IPS-18c (cell line): ENCODE measurements around the gene DOCK10.

Experiments used
- H3K4me3 ChIP-seq: 2 replicates; pipeline ENCODE4 v1.7.0; 2013; ENCODE audit warnings: low read depth, mild to moderate bottlenecking, low read length, moderate library complexity; ENCODE audit not compliant: insufficient read depth
- H3K9me3 ChIP-seq: one replicate; pipeline ENCODE4 v1.6.1; 2013; ENCODE audit warnings: mild to moderate bottlenecking, low read length, moderate library complexity; ENCODE audit not compliant: control insufficient read depth, insufficient read depth

DOCK10 gene

DNA sequence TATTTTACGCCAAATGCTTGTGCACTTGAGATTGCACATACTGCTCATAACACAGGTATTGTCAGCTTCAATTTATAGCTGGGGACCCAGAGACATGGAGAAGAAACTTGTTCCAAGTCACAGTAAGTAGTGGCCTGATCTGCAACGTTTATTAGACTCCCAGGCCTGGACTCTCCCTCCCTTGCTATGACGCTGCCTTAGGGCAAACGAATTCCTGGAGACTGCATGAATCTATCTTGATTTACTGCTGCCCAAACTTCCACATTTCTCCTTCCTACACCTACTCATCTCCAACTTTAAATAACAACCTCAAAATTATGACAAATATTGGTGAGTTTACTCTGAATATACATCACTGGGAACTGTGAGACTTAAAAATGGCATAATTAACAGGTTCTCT is 181.0 kb downstream of the DOCK10 start:
- Histone ChIP-seq H3K9me3 (no peaks in the 10 kb centered on the region), H3K4me3 (no peak overlapping the region)

- Histone ChIP-seq H3K9me3 (no peaks in the 10 kb centered on the region), H3K4me3 (no peak overlapping the region)
These were observed 181.5 kb downstream of the DOCK10 start for GRCh38 chr2:224860786-224861185.

- no peak overlapping the region for H3K4me3 ChIP-seq
- H3K9me3 ChIP-seq = no peaks in the 10 kb centered on the region
These were observed 190.5 kb downstream of the DOCK10 start for GRCh38 chr2:224851811-224852210.

DNA sequence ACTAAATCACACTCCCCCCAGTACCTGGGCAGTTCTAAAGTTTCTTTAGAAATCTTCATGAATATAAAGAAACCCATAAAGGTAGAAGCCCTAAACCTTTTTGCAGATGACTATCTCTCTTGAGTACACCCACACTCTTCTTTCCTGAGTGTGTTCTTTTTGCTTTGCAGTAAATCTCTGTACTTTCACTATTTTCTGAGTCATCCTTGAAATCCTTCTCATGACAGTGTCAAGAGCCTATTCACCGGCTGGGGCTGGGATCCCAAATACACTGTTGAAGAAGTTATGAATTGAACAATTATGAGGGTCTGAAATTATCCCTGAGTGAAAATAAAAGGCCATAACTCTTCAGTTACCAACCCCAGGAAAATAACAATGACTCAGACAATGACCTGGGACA is 192.2 kb downstream of the DOCK10 start:
- Histone ChIP-seq H3K4me3 (no peak overlapping the region), H3K9me3 (no peaks in the 10 kb centered on the region)

DNA sequence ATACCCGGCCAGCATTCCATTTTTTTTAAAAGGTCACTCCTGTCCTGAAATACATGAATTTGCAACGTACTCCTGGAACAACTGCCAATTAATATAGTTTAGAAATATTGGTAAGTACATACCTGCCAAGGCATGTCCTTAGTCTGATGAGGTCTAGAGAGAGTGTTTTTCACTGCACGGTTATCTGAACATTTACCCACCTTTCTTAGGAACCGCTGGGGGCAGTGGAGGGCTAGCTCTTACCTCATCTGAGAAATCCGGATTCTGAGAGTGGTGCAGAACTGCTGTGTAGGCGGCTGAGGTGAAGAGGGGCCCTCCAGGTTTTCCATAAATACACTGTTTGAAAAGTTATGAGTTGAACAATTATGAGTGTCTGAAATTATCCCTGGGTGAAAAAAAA is 193.0 kb downstream of the DOCK10 start:
- H3K4me3 ChIP-seq = no peak overlapping the region
- no peaks in the 10 kb centered on the region for H3K9me3 ChIP-seq

DNA sequence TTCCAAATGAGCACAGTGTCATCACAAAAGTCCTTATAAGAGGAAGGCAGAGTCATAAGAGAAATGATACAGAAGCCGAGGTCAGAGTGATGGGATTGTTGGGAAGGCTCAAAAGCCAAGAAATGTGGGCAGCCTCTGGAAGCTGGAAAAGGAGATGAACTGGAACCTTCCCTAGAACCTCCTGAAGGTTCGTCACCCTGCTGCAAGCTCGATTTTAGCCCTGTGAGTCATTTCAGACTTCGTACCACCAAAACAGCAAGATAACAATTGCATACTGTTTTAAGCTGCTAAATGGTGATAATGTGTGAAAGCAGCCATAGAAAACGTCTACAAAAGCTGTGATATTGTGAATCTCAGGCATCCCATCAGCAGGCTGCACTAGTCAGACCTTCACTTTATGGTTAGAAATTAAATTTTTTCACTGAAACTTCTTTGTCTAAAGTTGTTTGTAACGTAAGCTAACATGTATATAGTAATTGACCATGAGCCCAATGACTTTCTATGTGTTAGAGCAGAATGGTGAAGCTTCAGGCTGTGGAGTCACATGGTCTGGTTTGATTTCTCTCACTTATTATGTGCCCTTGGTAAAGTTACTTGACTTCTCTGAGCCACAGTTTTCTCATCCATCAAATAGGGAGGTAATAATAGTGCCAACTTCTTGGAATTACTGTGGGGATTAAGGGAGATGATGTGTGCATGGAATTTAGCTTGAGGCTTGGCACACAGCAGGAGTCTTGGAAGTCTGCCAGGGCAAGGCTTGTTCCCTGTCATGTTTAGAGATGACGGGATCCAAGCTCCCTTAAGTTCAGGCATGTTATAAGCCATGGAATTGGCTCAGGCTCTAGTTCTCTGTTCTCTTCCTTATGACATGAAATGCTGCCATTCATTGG is 194.1 kb downstream of the DOCK10 start:
- H3K4me3 ChIP-seq = no peak overlapping the region
- H3K9me3 ChIP-seq = no peaks in the 10 kb centered on the region

- H3K4me3 ChIP-seq = no peak overlapping the region
- no peaks in the 10 kb centered on the region for H3K9me3 ChIP-seq
These were observed 194.9 kb downstream of the DOCK10 start for GRCh38 chr2:224847381-224847780.

DNA sequence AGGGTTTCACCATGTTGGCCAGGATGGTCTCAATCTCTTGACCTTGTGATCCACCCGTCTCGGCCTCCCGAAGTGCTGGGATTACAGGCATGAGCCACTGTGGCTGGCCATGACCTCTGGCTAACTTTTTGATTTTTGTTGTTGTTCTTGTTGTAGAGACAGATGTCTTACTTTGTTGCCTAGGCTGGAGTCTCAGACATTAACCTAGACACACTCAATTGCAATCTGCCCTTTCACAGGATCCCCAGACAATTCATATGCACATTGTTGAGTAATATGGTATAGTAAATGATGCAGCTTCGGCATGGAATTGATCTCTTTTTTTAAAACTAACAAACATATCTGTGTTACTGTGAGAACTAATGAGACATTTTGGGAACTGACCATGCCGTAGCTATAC is 195.6 kb downstream of the DOCK10 start:
- H3K4me3 ChIP-seq = no peak overlapping the region
- no peaks in the 10 kb centered on the region for H3K9me3 ChIP-seq

DNA sequence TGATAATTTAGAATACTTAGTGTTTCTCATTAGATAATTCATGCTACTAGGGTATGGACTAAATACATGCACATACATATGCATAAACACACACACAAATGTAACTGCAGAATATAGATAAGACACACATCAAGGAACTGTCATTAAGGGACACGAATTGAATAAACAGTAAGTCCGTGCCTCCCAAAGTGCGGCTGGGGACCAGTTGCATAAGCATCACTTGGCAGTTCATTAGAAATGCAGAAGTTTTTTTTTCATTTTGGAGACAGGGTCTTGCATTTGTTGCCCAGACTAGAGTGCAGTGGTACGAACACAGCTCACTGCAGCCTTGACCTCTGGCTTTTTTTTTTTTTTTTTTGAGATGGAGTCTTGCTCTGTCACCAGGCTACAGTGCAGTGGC is 196.1 kb downstream of the DOCK10 start:
- H3K9me3 ChIP-seq = no peaks in the 10 kb centered on the region
- H3K4me3 ChIP-seq = no peak overlapping the region

GRCh38 chr2:224843141-224843540 is 199.1 kb downstream of the DOCK10 start:
- no peak overlapping the region for H3K4me3 ChIP-seq
- no peaks in the 10 kb centered on the region for H3K9me3 ChIP-seq

DNA sequence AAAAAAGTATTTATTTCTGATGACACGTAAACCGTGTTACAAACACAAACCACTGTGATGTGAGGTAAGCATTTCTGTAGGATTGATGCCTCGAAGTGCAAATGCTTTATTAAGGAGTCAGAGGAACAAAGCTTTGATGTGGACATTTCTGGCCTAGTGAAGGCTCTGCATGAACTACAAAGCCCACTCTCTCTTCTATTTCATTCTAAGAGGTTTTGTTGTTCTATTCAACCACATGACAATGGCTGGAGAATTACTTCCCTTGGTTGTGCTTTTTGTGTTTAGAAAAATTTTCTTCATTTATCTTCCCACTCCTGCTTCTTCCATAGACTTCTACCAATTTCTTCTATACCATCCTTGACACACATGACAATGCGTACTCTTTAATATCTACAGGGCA is 200.4 kb downstream of the DOCK10 start:
- Histone ChIP-seq H3K9me3 (no peaks in the 10 kb centered on the region), H3K4me3 (no peak overlapping the region)

- no peaks in the 10 kb centered on the region for H3K9me3 ChIP-seq
- no peak overlapping the region for H3K4me3 ChIP-seq
These were observed 203.9 kb downstream of the DOCK10 start for GRCh38 chr2:224838335-224838734.

DNA sequence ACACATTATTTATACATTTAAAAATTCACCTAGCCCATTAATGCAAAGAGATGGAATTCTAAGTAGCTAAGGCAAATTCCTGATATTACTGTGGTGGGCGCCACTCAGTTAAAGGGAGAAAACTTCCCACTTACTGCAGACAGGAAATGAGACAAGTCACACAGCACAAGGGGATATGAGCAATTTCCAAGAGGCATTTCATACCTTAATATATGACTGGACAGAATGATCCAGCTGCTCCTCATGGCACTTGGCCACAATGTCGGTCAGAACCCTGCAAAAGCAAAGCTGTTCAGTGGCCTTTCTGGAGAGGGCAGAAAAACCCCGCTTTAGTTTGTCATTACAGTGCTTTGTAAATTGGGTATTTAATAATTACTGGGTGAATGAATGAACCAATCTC is 204.7 kb downstream of the DOCK10 start:
- Histone ChIP-seq H3K9me3 (no peaks in the 10 kb centered on the region), H3K4me3 (no peak overlapping the region)

DNA sequence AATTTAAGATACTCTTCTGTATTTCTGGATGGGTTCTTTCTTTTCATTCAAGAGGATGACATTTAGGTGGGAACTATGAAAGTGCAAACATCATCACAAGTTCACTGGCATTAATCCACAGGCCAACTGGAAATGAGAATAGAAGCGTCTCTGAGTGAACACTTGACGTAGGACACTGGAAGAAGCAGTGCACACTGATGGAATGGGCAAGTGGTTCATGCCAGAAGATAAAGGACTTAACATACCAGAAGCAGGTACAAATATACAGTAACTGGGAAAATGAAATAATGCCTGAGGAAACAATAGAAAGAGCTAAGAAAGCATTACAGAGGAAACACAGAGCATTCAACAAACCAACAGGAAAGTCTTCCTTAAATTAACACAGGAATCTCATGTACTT is 205.2 kb downstream of the DOCK10 start:
- no peaks in the 10 kb centered on the region for H3K9me3 ChIP-seq
- H3K4me3 ChIP-seq = no peak overlapping the region

DNA sequence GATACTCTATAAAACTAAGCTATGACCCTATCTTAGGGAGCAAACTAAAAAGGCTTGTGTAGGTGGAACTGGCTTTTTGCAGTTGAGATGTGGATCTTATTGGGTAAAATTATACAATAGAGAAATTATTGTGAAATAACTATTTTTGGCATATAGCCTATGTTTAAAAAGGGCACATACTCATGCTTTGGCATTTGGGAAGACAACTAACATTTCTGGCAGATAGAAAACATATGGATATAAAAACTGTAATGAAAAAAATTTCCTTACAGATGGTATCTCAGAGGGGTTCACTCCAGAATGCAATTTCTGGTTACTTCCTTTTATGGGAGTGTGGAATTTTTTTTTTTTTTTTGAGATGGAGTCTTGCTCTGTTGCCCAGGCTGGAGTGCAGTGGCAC is 206.0 kb downstream of the DOCK10 start:
- Histone ChIP-seq H3K9me3 (no peaks in the 10 kb centered on the region), H3K4me3 (no peak overlapping the region)

GRCh38 chr2:224835405-224835804 is 206.9 kb downstream of the DOCK10 start:
- no peaks in the 10 kb centered on the region for H3K9me3 ChIP-seq

GRCh38 chr2:224833986-224834385 is 208.3 kb downstream of the DOCK10 start:
- Histone ChIP-seq H3K4me3 (no peak overlapping the region), H3K9me3 (no peaks in the 10 kb centered on the region)

More at GRCh38 chr2:224835405-224835804, 206.9 kb downstream of the DOCK10 start:
- H3K4me3 ChIP-seq = no peak overlapping the region

- Histone ChIP-seq H3K4me3 (no peak overlapping the region), H3K9me3 (peaks cover 2% of the 10 kb centered on the region)
These were observed 210.1 kb downstream of the DOCK10 start for GRCh38 chr2:224832207-224832606.

- no peak overlapping the region for H3K4me3 ChIP-seq
- H3K9me3 ChIP-seq = peaks cover 2% of the 10 kb centered on the region
These were observed 210.7 kb downstream of the DOCK10 start for GRCh38 chr2:224831530-224831929.
